Camera-type eye (tissue), 1 donor: ENCODE results near the gene LRRC2. TPM values are rescaled to one million over a fixed set of nuclear protein-coding genes. Genes with fewer than 3 reads are reported as not detected.

Source experiments
- total RNA-seq: library from RNA; depleted of rRNA; stranded (reverse); fragments of >200 nt; gene quantifications from one replicate; pipeline ENCODE4 v1.2.3, GENCODE V29; 2014

LRRC2 gene
- 3.6 TPM for total RNA-seq

GRCh38 chr3:46566040-46566641 is at the start of gene LRRC2:
Gene LRRC2 (minus strand): TSS chr3:46566302. CDS start chr3:46551591, 14,711 bp downstream.

GRCh38 chr3:46612324-46612723 is 46.2 kb upstream of the LRRC2 start, which contains the start of gene FAM240A:
Gene FAM240A (plus strand): TSS chr3:46612525. CDS start chr3:46612684, 159 bp downstream.

GRCh38 chr3:46497556-46498265 is 68.4 kb downstream of the LRRC2 start, which contains the start of gene RTP3:
Gene RTP3 (plus strand): TSS chr3:46497976. CDS start chr3:46498063, 87 bp downstream.

Other genes with a start within 250 kb of the LRRC2 start
- 0.77 TPM for gene CCR2, start 212.2 kb downstream of the LRRC2 start, total RNA-seq
- 0.11 TPM for gene CCR5, start 195.4 kb downstream of the LRRC2 start, total RNA-seq
- gene CCRL2, start 159.0 kb downstream of the LRRC2 start, total RNA-seq, result 1.7 TPM
- gene LTF, start 101.4 kb downstream of the LRRC2 start, total RNA-seq, result 52.9 TPM
- not detected for gene RTP3, start 68.3 kb downstream of the LRRC2 start, total RNA-seq
- gene FAM240A, start 46.2 kb upstream of the LRRC2 start, total RNA-seq, result not detected
- gene ALS2CL, start 127.4 kb upstream of the LRRC2 start, total RNA-seq, result 8.3 TPM
- gene TMIE, start 135.1 kb upstream of the LRRC2 start, total RNA-seq, result 3.0 TPM
- 1.2 TPM for gene PRSS50, start 151.6 kb upstream of the LRRC2 start, total RNA-seq